K562 (cell line): ENCODE measurements around the gene RBPMS2. TPM values are rescaled to one million over a fixed set of nuclear protein-coding genes. Genes with fewer than 3 reads are reported as not detected.

Experiments used
- CC2D1A ChIP-seq: fragments of 450-650 bp; IDR thresholded peaks from 2 replicates; pipeline ENCODE4 v1.6.1; 2017; ENCODE audit warnings: mild to moderate bottlenecking
- CREB5 ChIP-seq: fragments of 250-450 bp; sonication (Bioruptor Pico); IDR thresholded peaks from 2 replicates; pipeline ENCODE4 v1.5.0; 2020; ENCODE audit warnings: mild to moderate bottlenecking
- ELK3 ChIP-seq: fragments of 450-650 bp; formaldehyde crosslinking; IDR thresholded peaks from 2 replicates; pipeline ENCODE4 v1.4.0; 2020; ENCODE audit warnings: mild to moderate bottlenecking
- ESRRB ChIP-seq: fragments of 250-450 bp; sonication (Bioruptor Pico); IDR thresholded peaks from 2 replicates; pipeline ENCODE4 v1.5.0; 2020; ENCODE audit warnings: mild to moderate bottlenecking, moderate library complexity, borderline replicate concordance
- FOXA3 ChIP-seq, 2 experiments: fragments of 450-650 bp in 1 of 2; sonication (generic) in 1 of 2; formaldehyde crosslinking; IDR thresholded peaks in 1 of 2; conservative IDR thresholded peaks in 1 of 2; 2 replicates each; pipeline versions ENCODE4 v1.4.0 to v1.8.0; 2020 to 2022; ENCODE audit warnings: mild to moderate bottlenecking in 2 of 2, missing genetic modification reagents in 1 of 2
- HNRNPK ChIP-seq: fragments of 200-400 bp; formaldehyde crosslinking; IDR thresholded peaks from one replicate; pipeline ENCODE4 v1.6.1; 2018; ENCODE audit warnings: mild to moderate bottlenecking, low read depth, low read length; ENCODE audit not compliant: poor library complexity, severe bottlenecking
- KAT8 ChIP-seq: fragments of 450-650 bp; IDR thresholded peaks from 2 replicates; pipeline ENCODE4 v1.6.1; 2016; ENCODE audit warnings: low read depth, mild to moderate bottlenecking
- NFIX ChIP-seq: fragments of 250-450 bp; sonication (Bioruptor Pico); IDR thresholded peaks from 2 replicates; pipeline ENCODE4 v1.4.0; 2020; ENCODE audit warnings: low read depth, mild to moderate bottlenecking, moderate library complexity
- POLR2AphosphoS5 ChIP-seq: IDR thresholded peaks from 2 replicates; pipeline ENCODE4 v1.6.1; 2011; ENCODE audit warnings: mild to moderate bottlenecking, low read depth, low read length, moderate library complexity; ENCODE audit not compliant: control insufficient read depth, insufficient read depth
- SRSF3 ChIP-seq: fragments of 200-400 bp; formaldehyde crosslinking; IDR thresholded peaks from 2 replicates; pipeline ENCODE4 v1.6.1; 2016; ENCODE audit warnings: mild to moderate bottlenecking, low read length, moderate library complexity; ENCODE audit not compliant: insufficient read depth
- TAL1 ChIP-seq: fragments of 450-650 bp; IDR thresholded peaks from 2 replicates; pipeline ENCODE4 v1.6.1; 2016; ENCODE audit warnings: mild to moderate bottlenecking
- TSC22D4 ChIP-seq: fragments of 450-650 bp; IDR thresholded peaks from 2 replicates; pipeline ENCODE4 v1.6.1; 2016; ENCODE audit warnings: missing genetic modification characterization, missing biosample characterization, control low read depth
- ZC3H11A ChIP-seq: IDR thresholded peaks from 2 replicates; pipeline ENCODE4 v1.6.1; 2012; ENCODE audit warnings: low read depth, low read length, improper control_type of control experiment
- ZNF395 ChIP-seq: fragments of 200-800 bp; sonication (Bioruptor generic); IDR thresholded peaks from 2 replicates; pipeline ENCODE4 v1.6.1; 2017; ENCODE audit warnings: missing genetic modification characterization, missing compliant biosample characterization
- ZNF407 ChIP-seq: fragments of 450-650 bp; IDR thresholded peaks from 2 replicates; pipeline ENCODE4 v1.6.1; 2016; ENCODE audit warnings: low read depth
- ZNF445 ChIP-seq: fragments of 250-450 bp; sonication (Bioruptor Pico); IDR thresholded peaks from 2 replicates; pipeline ENCODE4 v1.4.0; 2020; ENCODE audit warnings: low read depth, mild to moderate bottlenecking, moderate library complexity
- polyA plus RNA-seq, 8 experiments: library from polyadenylated mRNA; depleted of rRNA in 4 of 8; stranded (reverse) in 5 of 8; unstranded in 3 of 8; fragments of >200 nt; fragmentation: Nextera tagmentation in 2 of 8; fragmentation: Illumina TruSeq in 1 of 8; extraction: Ambion mirVana in 2 of 8; extraction: Trizol in 1 of 8; gene quantifications; 2 replicates each; pipeline versions ENCODE4 v1.2.1 to v1.2.3, GENCODE V29; 2011 to 2014; ENCODE audit warnings: inconsistent platforms in 1 of 8, missing spikeins in 1 of 8
- total RNA-seq, 7 experiments: library from RNA; depleted of rRNA in 6 of 7; stranded (reverse); fragments of >200 nt in 6 of 7; fragmentation: Illumina TruSeq in 2 of 7; extraction: Trizol in 2 of 7; gene quantifications; 2 replicates each; pipeline versions ENCODE4 v1.2.1 to v1.2.3, GENCODE V29; 2011 to 2021; ENCODE audit warnings: low replicate concordance in 1 of 7

RBPMS2 gene
- total and polyA plus RNA-seq, 9 of the 15 experiments (the other 6 are each of a cell fraction or from before 2014, with no cell fraction given): 0.11 to 2.6 (median 0.37) TPM; not detected in 1

GRCh38 chr15:64780600-64781156 is 5.3 kb upstream of the RBPMS2 start (continued):
- TF ChIP-seq ZNF407 (no peak), HNRNPK (no peak), SRSF3 (no peak), KAT8 (no peak), FOXA3 (CRISPR knock-in tag; conservative IDR thresholded peaks at IDR 0.05 in 1 of 2, IDR thresholded peaks at IDR 0.05 in 1 of 2) (no peak), ESRRB (CRISPR knock-in tag) (no peak), TAL1 (peak; percentile 50), ZNF445 (CRISPR knock-in tag) (no peak), CREB5 (no peak), CC2D1A (no peak), POLR2AphosphoS5 (no peak), TSC22D4 (tag) (no peak), NFIX (CRISPR knock-in tag) (0 out of 2 replicates have a peak, but pooled peaks have one; percentile 10), ZNF395 (CRISPR knock-in tag) (no peak), ELK3 (CRISPR knock-in tag) (no peak), ZC3H11A (no peak)
